Measurements from ENCODE around the gene NSRP1.

Gene NSRP1

GRCh38 chr17:30212750-30213149, 96.1 kb downstream of the NSRP1 start:
- H3K9ac ChIP-seq (ENCODE audit: low read length) = no peak overlapping the region
- H3K27me3 ChIP-seq (replicated peaks; ENCODE audit: insufficient read depth, low read length) = no peaks in the 10 kb centered on the region
- H4K20me1 ChIP-seq (ENCODE audit: insufficient read depth, low read length) = no peaks in the 10 kb centered on the region
- H3K4me1 ChIP-seq (ENCODE audit: low read length) = peaks cover 7% of the 10 kb centered on the region; the same call in 1 of the 2 replicates
- no peak for DNase-seq
- H3K4me3 ChIP-seq (ENCODE audit: low read length) = no peak overlapping the region
- no peaks in the 10 kb centered on the region for H3K36me3 ChIP-seq (replicated peaks; ENCODE audit: insufficient read depth, low read length)
- H3K9me2 ChIP-seq (replicated peaks; ENCODE audit: insufficient read depth, low read length) = no peaks in the 10 kb centered on the region
- H3F3A ChIP-seq (ENCODE audit: insufficient read depth, low read length) = no peaks in the 10 kb centered on the region
- H2AFZ ChIP-seq (ENCODE audit: low read length) = no peak overlapping the region
- H3K4me2 ChIP-seq (ENCODE audit: low read depth, low read length) = no peak overlapping the region
- H3K27ac ChIP-seq (ENCODE audit: low read length) = no peak overlapping the region
- no peaks in the 10 kb centered on the region for H3K9me3 ChIP-seq (replicated peaks; ENCODE audit: insufficient read depth, low read length)
- no peaks in the 10 kb centered on the region for H3K79me2 ChIP-seq (ENCODE audit: low read length)
- TF ChIP-seq EZH2phosphoT487 (IDR thresholded peaks at IDR 0.05; ENCODE audit: low read length) (no peak), CTCF (IDR thresholded peaks at IDR 0.05; ENCODE audit: low read length) (no peak), EZH2 (optimal IDR thresholded peaks at IDR 0.05; ENCODE audit: low read depth, low read length) (no peak)

- Histone ChIP-seq H3K9me2 (replicated peaks; ENCODE audit: insufficient read depth, low read length) (no peaks in the 10 kb centered on the region), H3K4me1 (ENCODE audit: low read length) (no peaks in the 10 kb centered on the region), H3F3A (ENCODE audit: insufficient read depth, low read length) (no peaks in the 10 kb centered on the region), H3K9ac (ENCODE audit: low read length) (no peak overlapping the region), H3K4me2 (ENCODE audit: low read depth, low read length) (no peak overlapping the region), H3K27me3 (replicated peaks; ENCODE audit: insufficient read depth, low read length) (no peaks in the 10 kb centered on the region), H3K4me3 (ENCODE audit: low read length) (no peak overlapping the region), H3K36me3 (replicated peaks; ENCODE audit: insufficient read depth, low read length) (no peaks in the 10 kb centered on the region), H3K79me2 (ENCODE audit: low read length) (no peaks in the 10 kb centered on the region), H2AFZ (ENCODE audit: low read length) (no peak overlapping the region), H4K20me1 (ENCODE audit: insufficient read depth, low read length) (no peaks in the 10 kb centered on the region), H3K9me3 (replicated peaks; ENCODE audit: insufficient read depth, low read length) (no peaks in the 10 kb centered on the region), H3K27ac (ENCODE audit: low read length) (no peak overlapping the region)
- TF ChIP-seq EZH2 (optimal IDR thresholded peaks at IDR 0.05; ENCODE audit: low read depth, low read length) (no peak), EZH2phosphoT487 (IDR thresholded peaks at IDR 0.05; ENCODE audit: low read length) (no peak), CTCF (IDR thresholded peaks at IDR 0.05; ENCODE audit: low read length) (no peak)
- no peak for DNase-seq
These were observed 100.4 kb downstream of the NSRP1 start for GRCh38 chr17:30217054-30217453.

GRCh38 chr17:30217746-30218245, 101.2 kb downstream of the NSRP1 start:
- Histone ChIP-seq H3K27me3 (replicated peaks; ENCODE audit: insufficient read depth, low read length) (no peaks in the 10 kb centered on the region), H3K4me1 (ENCODE audit: low read length) (no peaks in the 10 kb centered on the region), H3K9me3 (replicated peaks; ENCODE audit: insufficient read depth, low read length) (no peaks in the 10 kb centered on the region), H3K79me2 (ENCODE audit: low read length) (no peaks in the 10 kb centered on the region), H3K4me2 (ENCODE audit: low read depth, low read length) (no peak overlapping the region), H2AFZ (ENCODE audit: low read length) (no peak overlapping the region), H3K27ac (ENCODE audit: low read length) (no peak overlapping the region), H3K4me3 (ENCODE audit: low read length) (no peak overlapping the region), H4K20me1 (ENCODE audit: insufficient read depth, low read length) (no peaks in the 10 kb centered on the region), H3K9ac (ENCODE audit: low read length) (no peak overlapping the region), H3K9me2 (replicated peaks; ENCODE audit: insufficient read depth, low read length) (no peaks in the 10 kb centered on the region), H3K36me3 (replicated peaks; ENCODE audit: insufficient read depth, low read length) (no peaks in the 10 kb centered on the region), H3F3A (ENCODE audit: insufficient read depth, low read length) (no peaks in the 10 kb centered on the region)
- no peak for DNase-seq
- TF ChIP-seq EZH2 (optimal IDR thresholded peaks at IDR 0.05; ENCODE audit: low read depth, low read length) = no peak
- no peak for TF ChIP-seq CTCF (IDR thresholded peaks at IDR 0.05; ENCODE audit: low read length)
- no peak for TF ChIP-seq EZH2phosphoT487 (IDR thresholded peaks at IDR 0.05; ENCODE audit: low read length)
